PC-9 (cell line): ENCODE measurements around the gene GIGYF1. TPM values are rescaled to one million over a fixed set of nuclear protein-coding genes. Genes with fewer than 3 reads are reported as not detected.

Experiments used
- BruUV-seq: library from RNA; stranded (reverse); fragments of 400-500 nt; replicated peaks from 2 replicates; lab custom pipeline; 2021; lab: Mats Ljungman, UMichigan
- CTCF ChIA-PET: fragments of 300-600 bp; sonication (Branson Sonifier 250); formaldehyde crosslinking; loops from one replicate; lab custom pipeline; 2022; ENCODE audit warnings: antibody characterized with exemption; lab: Charles Lee
- POLR2A ChIA-PET: fragments of 300-600 bp; sonication (Branson Sonifier 250); formaldehyde crosslinking; loops from one replicate; lab custom pipeline; 2022; ENCODE audit warnings: antibody characterized with exemption; ENCODE audit not compliant: unreplicated experiment; lab: Charles Lee
- DNase-seq, 2 experiments: peaks; one replicate each; pipeline versions ENCODE4 v3.0.0 to v3.0.0-alpha.2; 2015 to 2022; ENCODE audit warnings: mixed read lengths in 1 of 2
- H2AFZ ChIP-seq: fragments of 200-600 bp; sonication (generic); 2 replicates; pipeline ENCODE4 v1.8.1; 2017; ENCODE audit warnings: antibody characterized with exemption
- H3F3A ChIP-seq: fragments of 200-600 bp; sonication (generic); 2 replicates; pipeline ENCODE4 v1.8.1; 2017; ENCODE audit warnings: antibody characterized with exemption, mild to moderate bottlenecking, low read depth; ENCODE audit not compliant: insufficient read depth
- H3K27ac ChIP-seq: fragments of 200-600 bp; sonication (generic); 2 replicates; pipeline ENCODE4 v1.6.1; 2016; ENCODE audit warnings: mixed run types
- H3K27me3 ChIP-seq: fragments of 200-600 bp; sonication (generic); 2 replicates; pipeline ENCODE4 v1.6.1; 2016; ENCODE audit warnings: low read depth, mixed run types; ENCODE audit not compliant: insufficient read depth
- H3K36me3 ChIP-seq: fragments of 200-600 bp; sonication (generic); 2 replicates; pipeline ENCODE4 v1.6.1; 2016; ENCODE audit warnings: low read depth, mixed run types
- H3K4me1 ChIP-seq: fragments of 200-600 bp; sonication (generic); replicated peaks from 2 replicates; pipeline ENCODE4 v1.6.1; 2016; ENCODE audit warnings: mixed run types; ENCODE audit not compliant: insufficient read depth
- H3K4me2 ChIP-seq: fragments of 200-600 bp; sonication (generic); 2 replicates; pipeline ENCODE4 v1.6.1; 2017; ENCODE audit warnings: mixed run types
- H3K4me3 ChIP-seq: fragments of 200-600 bp; sonication (generic); 2 replicates; pipeline ENCODE4 v1.6.1; 2016; ENCODE audit warnings: mixed run types
- H3K79me2 ChIP-seq: fragments of 200-600 bp; sonication (generic); 2 replicates; pipeline ENCODE4 v1.6.1; 2017; ENCODE audit warnings: low read depth, mixed run types
- H3K9me2 ChIP-seq: fragments of 200-600 bp; sonication (generic); 2 replicates; pipeline ENCODE4 v1.8.1; 2017; ENCODE audit warnings: mild to moderate bottlenecking; ENCODE audit not compliant: insufficient read depth
- H3K9me3 ChIP-seq: fragments of 200-600 bp; sonication (generic); 2 replicates; pipeline ENCODE4 v1.8.1; 2016; ENCODE audit warnings: low read depth; ENCODE audit not compliant: insufficient read depth
- H4K20me1 ChIP-seq: fragments of 200-600 bp; sonication (generic); 2 replicates; pipeline ENCODE4 v1.8.1; 2017; ENCODE audit not compliant: insufficient read depth
- CTCF ChIP-seq: fragments of 200-600 bp; sonication (generic); conservative IDR thresholded peaks from 2 replicates; pipeline ENCODE4 v1.6.1; 2017; ENCODE audit warnings: mixed run types, antibody characterized with exemption, mild to moderate bottlenecking, moderate library complexity
- EZH2 ChIP-seq: fragments of 200-600 bp; sonication (generic); IDR thresholded peaks from 2 replicates; pipeline ENCODE4 v1.8.0; 2017; ENCODE audit warnings: antibody characterized with exemption, low read depth
- intact Hi-C: fragments of 100-400 bp; cut with micrococcal nuclease; formaldehyde crosslinking; loops from one replicate; pipeline ENCODE4 v1.10.0; 2022; ENCODE audit not compliant: unreplicated experiment
- total RNA-seq: library from RNA; stranded (reverse); gene quantifications from 2 replicates; pipeline ENCODE4 v1.2.3, GENCODE V29; 2021

The GIGYF1 gene
- total RNA-seq, 1 experiment from 2014 or later, result 55.1 TPM

GRCh38 chr7:100696123-100696521 is 2.1 kb upstream of the GIGYF1 start:
- POLR2A ChIA-PET, result interaction anchor here (0.6 to 1.0 kb wide), 2 partner anchors 10 to 23 kb away, joined by 4 to 8 read pairs; partner anchors contain the start of gene GNB2
- Histone ChIP-seq H3K27ac (no peak overlapping the region), H3F3A (peaks cover 12% of the 10 kb centered on the region; the same call in 1 of the 2 replicates), H3K79me2 (peaks cover 25% of the 10 kb centered on the region), H4K20me1 (peaks cover 18% of the 10 kb centered on the region), H3K4me1 (peaks cover 13% of the 10 kb centered on the region), H3K4me2 (no peak overlapping the region), H3K27me3 (no peaks in the 10 kb centered on the region), H3K9me2 (no peaks in the 10 kb centered on the region), H3K36me3 (no peaks in the 10 kb centered on the region), H3K9me3 (no peaks in the 10 kb centered on the region), H2AFZ (no peak overlapping the region), H3K4me3 (no peak overlapping the region)
- intact Hi-C loops, result no loop called here
- CTCF ChIA-PET, result interaction anchor here (0.6 to 1.7 kb wide), 2 partner anchors 9 to 193 kb away, joined by 4 to 7 read pairs; partner anchors contain the start of gene POP7
- no peak for DNase-seq
- TF ChIP-seq EZH2, result no peak
- TF ChIP-seq CTCF, result no peak
- BruUV-seq, result no TSS peak

- ChIA-PET POLR2A (interaction anchor here (0.6 kb wide), 2 partner anchors 61 to 108 kb away, joined by 3 to 14 read pairs; no protein-coding TSS in a partner anchor), CTCF (interaction anchor here (0.5 kb wide), 1 partner anchor 123 kb away, joined by 8 read pairs; no protein-coding TSS in a partner anchor)
- peaks cover 44% of the 10 kb centered on the region for H4K20me1 ChIP-seq
- DNase-seq, result no peak
- H2AFZ ChIP-seq, result no peak overlapping the region
- no TSS peak for BruUV-seq
- H3K27ac ChIP-seq, result no peak overlapping the region
- peak overlapping the region; percentile 97 for H3K4me3 ChIP-seq
- no peaks in the 10 kb centered on the region for H3K9me2 ChIP-seq
- peaks cover 13% of the 10 kb centered on the region for H3K4me1 ChIP-seq
- H3K79me2 ChIP-seq, result peaks cover 50% of the 10 kb centered on the region
- H3K27me3 ChIP-seq, result no peaks in the 10 kb centered on the region
- TF ChIP-seq CTCF (no peak), EZH2 (no peak)
- H3K36me3 ChIP-seq, result no peaks in the 10 kb centered on the region
- H3K9me3 ChIP-seq, result no peaks in the 10 kb centered on the region
- peak overlapping the region; percentile 95 for H3K4me2 ChIP-seq
- intact Hi-C loops, result loop anchor here (5.0 kb wide), 3 partner anchors 111 to 226 kb away; partner anchors contain the start of gene EPHB4
- H3F3A ChIP-seq, result peaks cover 12% of the 10 kb centered on the region; the same call in 1 of the 2 replicates
Observed at GRCh38 chr7:100693312-100694097, 545 bp downstream of the GIGYF1 start.

GRCh38 chr7:100692578-100692961 is 1.5 kb downstream of the GIGYF1 start:
- Histone ChIP-seq H3K4me2 (peak overlapping the region; percentile 95), H3K9me2 (no peaks in the 10 kb centered on the region), H3K27me3 (no peaks in the 10 kb centered on the region), H3K4me3 (peak overlapping the region; percentile 97), H3K79me2 (peaks cover 54% of the 10 kb centered on the region), H4K20me1 (peaks cover 46% of the 10 kb centered on the region), H3K36me3 (no peaks in the 10 kb centered on the region), H2AFZ (no peak overlapping the region), H3F3A (peaks cover 12% of the 10 kb centered on the region; the same call in 1 of the 2 replicates), H3K9me3 (no peaks in the 10 kb centered on the region), H3K27ac (no peak overlapping the region), H3K4me1 (peaks cover 13% of the 10 kb centered on the region)
- POLR2A ChIA-PET, result interaction anchor here (0.5 to 0.6 kb wide), 2 partner anchors 11 to 80 kb away, joined by 3 read pairs; partner anchors contain the start of gene MOSPD3
- BruUV-seq, result TSS peak; percentile 53
- no peak for TF ChIP-seq EZH2
- no peak for DNase-seq
- intact Hi-C loops, result loop anchor here (5.0 kb wide), 3 partner anchors 110 to 225 kb away; partner anchors contain the start of gene EPHB4
- CTCF ChIA-PET, result interaction anchor here (0.5 to 1.0 kb wide), 3 partner anchors 58 to 246 kb away, joined by 6 to 17 read pairs (median 9); no protein-coding TSS in a partner anchor
